HG02798 (cell line): ENCODE data around the gene LRP2BP.
"Not testable (repeated sequence)": the region's sequence is repeated elsewhere in the genome, so short reads cannot be mapped to it uniquely, and the experiment has no call there.

Experiments
- ATAC-seq: cut with Tn5 transposase; IDR thresholded peaks from one replicate; pipeline ENCODE4 v1.9.1; 2021; ENCODE audit warnings: mild to moderate bottlenecking; ENCODE audit not compliant: unreplicated experiment, poor library complexity

LRP2BP gene

GRCh38 chr4:185332575-185333464, 62.9 kb downstream of the LRP2BP start:
- ATAC-seq: peak; percentile 86

- not testable (repeated sequence) for ATAC-seq
Measured at GRCh38 chr4:185329879-185330510, 65.7 kb downstream of the LRP2BP start.

- ATAC-seq: no peak
Measured at GRCh38 chr4:185328586-185328985, 67.1 kb downstream of the LRP2BP start.

- not testable (repeated sequence) for ATAC-seq
Measured at GRCh38 chr4:185325721-185326120, 70.0 kb downstream of the LRP2BP start.

- not testable (repeated sequence) for ATAC-seq
Measured at GRCh38 chr4:185324361-185324760, 71.4 kb downstream of the LRP2BP start.

- no peak for ATAC-seq
Measured at GRCh38 chr4:185323606-185324005, 72.1 kb downstream of the LRP2BP start.

- no peak for ATAC-seq
Measured at GRCh38 chr4:185322803-185323202, 72.9 kb downstream of the LRP2BP start.

GRCh38 chr4:185318679-185319078, 77.0 kb downstream of the LRP2BP start:
- no peak for ATAC-seq

- ATAC-seq: no peak
Measured at GRCh38 chr4:185317880-185318279, 77.8 kb downstream of the LRP2BP start.

GRCh38 chr4:185317462-185317861, 78.3 kb downstream of the LRP2BP start:
- ATAC-seq: not testable (repeated sequence)
